Transverse colon (tissue), 4 donors: Measurements from ENCODE around the gene B4GALNT3. TPM values are rescaled to one million over a fixed set of nuclear protein-coding genes. Genes with fewer than 3 reads are reported as not detected.

Experiments used
- DNase-seq: peaks from one replicate; pipeline ENCODE4 v3.0.0-alpha.2; 2019
- H3K27ac ChIP-seq, 4 donors: fragments of 200-600 bp; sonication (generic); 2 replicates each; pipeline ENCODE4 v1.5.1; 2016 to 2018; ENCODE audit warnings: inconsistent platforms in 4 of 4
- H3K27me3 ChIP-seq: fragments of 200-600 bp; sonication (generic); 2 replicates; pipeline ENCODE4 v1.5.1; 2017; ENCODE audit warnings: inconsistent platforms
- H3K36me3 ChIP-seq, 4 donors: fragments of 200-600 bp; sonication (generic); 2 replicates each; pipeline ENCODE4 v1.5.1; 2017 to 2019; ENCODE audit warnings: inconsistent platforms in 4 of 4
- H3K4me1 ChIP-seq, 4 donors: fragments of 200-600 bp; sonication (generic); 2 replicates each; pipeline ENCODE4 v1.5.1; 2017 to 2020; ENCODE audit warnings: inconsistent platforms in 4 of 4
- H3K4me3 ChIP-seq, 4 donors: fragments of 200-600 bp; sonication (generic); 1 replicate in 1 of 4; 2 replicates in 3 of 4; pipeline versions ENCODE4 v1.5.1 to v1.6.1; 2017 to 2019; ENCODE audit warnings: inconsistent platforms in 4 of 4
- H3K9me3 ChIP-seq, 2 donors: fragments of 200-600 bp; sonication (generic); 2 replicates each; pipeline ENCODE4 v1.5.1; 2017 to 2019; ENCODE audit warnings: inconsistent platforms in 2 of 2
- EP300 ChIP-seq: sonication (generic); formaldehyde crosslinking; IDR thresholded peaks from one replicate; pipeline ENCODE4 v1.6.1; 2017; ENCODE audit warnings: antibody characterized with exemption, low read depth
- POLR2A ChIP-seq: fragments of 450-650 bp; IDR thresholded peaks from one replicate; pipeline ENCODE4 v1.6.1; 2016; ENCODE audit warnings: antibody characterized with exemption, mild to moderate bottlenecking, moderate library complexity
- POLR2AphosphoS5 ChIP-seq, 3 donors: sonication (generic); formaldehyde crosslinking; IDR thresholded peaks; one replicate each; pipeline ENCODE4 v1.6.1; 2016; ENCODE audit warnings: antibody characterized with exemption in 3 of 3
- WGBS, 2 donors: methylation state at CpG; one replicate each; pipeline ENCODE4 v1.1.5; 2018; ENCODE audit warnings: low coverage in 1 of 2; 5-methylcytosine and 5-hydroxymethylcytosine counted together
- in situ Hi-C, 4 donors: fragments of 200-750 bp; cut with MboI; loops; one replicate each; pipeline versions ENCODE4 v1.15.0 to v1.15.1; 2017; ENCODE audit warnings: low sequenced_read_pairs in 3 of 4, low pct_ligation_motif_present in 1 of 4, low pct_unique_long_range_greater_than_20kb in 1 of 4
- intact Hi-C: fragments of 100-400 bp; cut with DNase I; formaldehyde crosslinking; loops from one replicate; pipeline ENCODE4 v1.15.1; 2023; ENCODE audit warnings: low total_unique reads
- total RNA-seq, 4 donors: library from RNA; depleted of rRNA; stranded (reverse); fragments of >200 nt; gene quantifications; one replicate each; pipeline ENCODE4 v1.1.0, GENCODE V29; 2016
- TF ChIP-seq, protein P1 (sequence below), 5 experiments: fragments of 200-600 bp in 3 of 5; fragments of 450-650 bp in 2 of 5; sonication (generic) in 3 of 5; IDR thresholded peaks; 1 replicate in 2 of 5; 2 replicates in 3 of 5; pipeline ENCODE4 v1.5.1; 2016 to 2017; ENCODE audit warnings: antibody characterized with exemption in 5 of 5, inconsistent platforms in 3 of 5, mild to moderate bottlenecking in 2 of 5, moderate library complexity in 1 of 5

The B4GALNT3 gene
- total RNA-seq, 4 donors from 2014 or later, result 49.8 to 166 (median 93.4) TPM

DNA sequence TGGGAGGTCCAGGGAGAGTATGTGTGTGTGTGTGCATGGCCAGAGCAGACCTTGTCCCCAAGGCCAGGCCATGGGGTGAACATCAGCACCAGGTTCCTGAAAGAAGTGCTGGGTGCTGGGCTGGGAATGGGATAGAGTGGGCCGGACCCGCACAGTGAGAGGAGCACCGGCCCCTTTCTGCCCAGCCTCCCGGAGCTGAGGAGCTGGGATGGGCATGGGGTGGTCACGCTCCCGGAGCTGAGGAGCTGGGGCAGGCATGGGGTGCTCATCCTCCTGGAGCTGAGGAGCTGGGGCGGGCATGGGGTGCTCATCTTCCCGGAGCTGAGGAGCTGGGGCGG lies 83.3 kb downstream of the B4GALNT3 start:
- WGBS, 2 donors, result no CpG with 5 or more reads among the region's 9 CpGs
- H3K9me3 ChIP-seq, result no peaks in the 10 kb centered on the region
- in situ Hi-C loops, result loop anchor here in 2 of 4 donors (5.0 to 10.0 kb wide), 2 partner anchors 86 to 98 kb away; partner anchors contain the start of gene B4GALNT3 (in 1 of the 2)
- H3K27ac ChIP-seq, result no peak overlapping the region
- intact Hi-C loops, result no loop called here
- H3K36me3 ChIP-seq, result no peaks in the 10 kb centered on the region
- TF ChIP-seq EP300, result no peak
- H3K27me3 ChIP-seq, result peaks cover 7% of the 10 kb centered on the region
- no peak for DNase-seq
- H3K4me3 ChIP-seq, result no peak overlapping the region
- peaks cover 14 to 47% (median 31%) of the 10 kb centered on the region in 4 donors for H3K4me1 ChIP-seq

- no peak overlapping the region for H3K27ac ChIP-seq
- no peaks in the 10 kb centered on the region for H3K9me3 ChIP-seq
- intact Hi-C loops, result no loop called here
- TF ChIP-seq POLR2AphosphoS5 (IDR thresholded peaks at IDR 0.05) (no peak), EP300 (no peak), POLR2A (no peak)
- TF ChIP-seq, protein P1, sequence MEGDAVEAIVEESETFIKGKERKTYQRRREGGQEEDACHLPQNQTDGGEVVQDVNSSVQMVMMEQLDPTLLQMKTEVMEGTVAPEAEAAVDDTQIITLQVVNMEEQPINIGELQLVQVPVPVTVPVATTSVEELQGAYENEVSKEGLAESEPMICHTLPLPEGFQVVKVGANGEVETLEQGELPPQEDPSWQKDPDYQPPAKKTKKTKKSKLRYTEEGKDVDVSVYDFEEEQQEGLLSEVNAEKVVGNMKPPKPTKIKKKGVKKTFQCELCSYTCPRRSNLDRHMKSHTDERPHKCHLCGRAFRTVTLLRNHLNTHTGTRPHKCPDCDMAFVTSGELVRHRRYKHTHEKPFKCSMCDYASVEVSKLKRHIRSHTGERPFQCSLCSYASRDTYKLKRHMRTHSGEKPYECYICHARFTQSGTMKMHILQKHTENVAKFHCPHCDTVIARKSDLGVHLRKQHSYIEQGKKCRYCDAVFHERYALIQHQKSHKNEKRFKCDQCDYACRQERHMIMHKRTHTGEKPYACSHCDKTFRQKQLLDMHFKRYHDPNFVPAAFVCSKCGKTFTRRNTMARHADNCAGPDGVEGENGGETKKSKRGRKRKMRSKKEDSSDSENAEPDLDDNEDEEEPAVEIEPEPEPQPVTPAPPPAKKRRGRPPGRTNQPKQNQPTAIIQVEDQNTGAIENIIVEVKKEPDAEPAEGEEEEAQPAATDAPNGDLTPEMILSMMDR (IDR thresholded peaks at IDR 0.05), result no peak
- H3K27me3 ChIP-seq, result peaks cover 7% of the 10 kb centered on the region
- H3K4me1 ChIP-seq, result peaks cover 10 to 36% (median 22%) of the 10 kb centered on the region in 4 donors
- in situ Hi-C loops, result loop anchor here in 2 of 4 donors (5.0 to 10.0 kb wide), 2 partner anchors 87 to 99 kb away; partner anchors contain the start of gene B4GALNT3 (in 1 of the 2)
- no peak overlapping the region for H3K4me3 ChIP-seq
- no peaks in the 10 kb centered on the region for H3K36me3 ChIP-seq
- no peak for DNase-seq
- 92% methylated on average over 8 of the region's 8 CpGs; no CpG with 5 or more reads in 1 of the 2 donors for WGBS, 2 donors
Observed at GRCh38 chr12:544142-544541, 84.4 kb downstream of the B4GALNT3 start.

- in situ Hi-C loops, result loop anchor here in 2 of 4 donors (5.0 to 10.0 kb wide), 2 partner anchors 88 to 100 kb away; partner anchors contain the start of gene B4GALNT3 (in 1 of the 2)
- DNase-seq, result no peak
- WGBS, 2 donors, result 82 to 83% methylated on average over 7 to 9 of the region's 9 CpGs
Observed at GRCh38 chr12:544941-545635, 85.3 kb downstream of the B4GALNT3 start.

GRCh38 chr12:545835-546234 lies 86.1 kb downstream of the B4GALNT3 start:
- H3K9me3 ChIP-seq, result no peaks in the 10 kb centered on the region
- no peak overlapping the region for H3K27ac ChIP-seq
- peaks cover 3 to 19% (median 10%) of the 10 kb centered on the region in 4 donors for H3K4me1 ChIP-seq
- no peaks in the 10 kb centered on the region for H3K36me3 ChIP-seq
- TF ChIP-seq EP300 (no peak), POLR2A (no peak), POLR2AphosphoS5 (IDR thresholded peaks at IDR 0.05) (no peak)
- TF ChIP-seq, protein P1 (IDR thresholded peaks at IDR 0.05), result no peak
- no peak overlapping the region for H3K4me3 ChIP-seq
- peaks cover 7% of the 10 kb centered on the region for H3K27me3 ChIP-seq
- DNase-seq, result no peak
- 70% methylated on average over 6 of the region's 6 CpGs; no CpG with 5 or more reads in 1 of the 2 donors for WGBS, 2 donors
- in situ Hi-C loops (loop anchor here in 1 of 4 donors (10.0 kb wide), 1 partner anchor 101 kb away; no protein-coding TSS in a partner anchor), intact Hi-C loops (loop anchor here (5.0 kb wide), 1 partner anchor 104 kb away; no protein-coding TSS in a partner anchor)

More at GRCh38 chr12:544941-545635, 85.3 kb downstream of the B4GALNT3 start:
- Histone ChIP-seq H3K27ac (no peak overlapping the region), H3K4me3 (no peak overlapping the region), H3K9me3 (no peaks in the 10 kb centered on the region), H3K27me3 (peaks cover 7% of the 10 kb centered on the region), H3K4me1 (peaks cover 7 to 27% (median 15%) of the 10 kb centered on the region in 4 donors), H3K36me3 (no peaks in the 10 kb centered on the region)
- no peak for TF ChIP-seq EP300
- TF ChIP-seq, protein P1 (IDR thresholded peaks at IDR 0.05), result no peak
- TF ChIP-seq POLR2AphosphoS5 (IDR thresholded peaks at IDR 0.05), result no peak
- TF ChIP-seq POLR2A, result no peak
- intact Hi-C loops, result loop anchor here (5.0 kb wide), 1 partner anchor 103 kb away; no protein-coding TSS in a partner anchor
